ENCODE data around the gene CELSR3. TPM values are rescaled to one million over a fixed set of nuclear protein-coding genes. Genes with fewer than 3 reads are reported as not detected.

Gene CELSR3
- total RNA-seq, 6 donors from 2014 or later, result 0.76 to 10.5 (median 1.5) TPM

- Histone ChIP-seq H3K4me1 (peaks cover 0 to 7% (median 0%) of the 10 kb centered on the region in 4 donors), H3K27ac (no peak overlapping the region), H3K4me3 (no peak overlapping the region), H3K9me3 (no peaks in the 10 kb centered on the region), H3K36me3 (peaks cover 37 to 83% (median 79%) of the 10 kb centered on the region in 4 donors), H3K27me3 (no peaks in the 10 kb centered on the region)
- TF ChIP-seq POLR2A (IDR thresholded peaks at IDR 0.05) (no peak), EP300 (IDR thresholded peaks at IDR 0.05) (no peak), POLR2AphosphoS5 (IDR thresholded peaks at IDR 0.05) (no peak), CTCF (IDR thresholded peaks at IDR 0.05) (no peak)
- ATAC-seq (ENCODE audit: low FRiP score in 2 of 2) (no peak), DNase-seq (peak in 1 of 2 donors; percentile 41)
- WGBS, 2 donors, result 94 to 98% methylated on average over 11 to 19 of the region's 19 CpGs
These were observed 61.7 kb downstream of the CELSR3 start for GRCh38 chr3:48600711-48601621.

GRCh38 chr3:48599509-48600285 lies 63.0 kb downstream of the CELSR3 start:
- WGBS, 2 donors, result 97% methylated on average over 6 to 10 of the region's 12 CpGs
- DNase-seq (peak in 1 of 2 donors; percentile 21), ATAC-seq (ENCODE audit: low FRiP score in 2 of 2) (no peak)
- Histone ChIP-seq H3K4me3 (no peak overlapping the region), H3K36me3 (peaks cover 28 to 72% (median 67%) of the 10 kb centered on the region in 4 donors), H3K9me3 (no peaks in the 10 kb centered on the region), H3K27ac (peak overlapping the region; percentile 59 to 80 (median 69)), H3K4me1 (peaks cover 6 to 16% (median 10%) of the 10 kb centered on the region in 4 donors), H3K27me3 (peaks cover 0 to 4% (median 0%) of the 10 kb centered on the region in 4 donors)
- TF ChIP-seq POLR2A (IDR thresholded peaks at IDR 0.05), result no peak
- TF ChIP-seq CTCF (IDR thresholded peaks at IDR 0.05), result no peak
- no peak for TF ChIP-seq EP300 (IDR thresholded peaks at IDR 0.05)
- no peak for TF ChIP-seq POLR2AphosphoS5 (IDR thresholded peaks at IDR 0.05)

- Histone ChIP-seq H3K4me1 (peaks cover 7 to 20% (median 14%) of the 10 kb centered on the region in 4 donors), H3K9me3 (no peaks in the 10 kb centered on the region), H3K27me3 (peaks cover 0 to 4% (median 0%) of the 10 kb centered on the region in 4 donors), H3K4me3 (no peak overlapping the region), H3K27ac (peak overlapping the region; percentile 59 to 80 (median 69)), H3K36me3 (peaks cover 24 to 66% (median 61%) of the 10 kb centered on the region in 4 donors)
- TF ChIP-seq POLR2AphosphoS5 (IDR thresholded peaks at IDR 0.05) (no peak), CTCF (IDR thresholded peaks at IDR 0.05) (no peak), EP300 (IDR thresholded peaks at IDR 0.05) (no peak), POLR2A (IDR thresholded peaks at IDR 0.05) (no peak)
- 71 to 82% methylated on average over 11 of the region's 11 CpGs for WGBS, 2 donors
- DNase-seq (peak in 1 of 2 donors; percentile 27), ATAC-seq (ENCODE audit: low FRiP score in 2 of 2) (peak in 1 of 2 donors; percentile 1)
These were observed 63.6 kb downstream of the CELSR3 start for GRCh38 chr3:48599077-48599501.

- no peak for TF ChIP-seq CTCF (IDR thresholded peaks at IDR 0.05)
- no peak for TF ChIP-seq POLR2AphosphoS5 (IDR thresholded peaks at IDR 0.05)
- no peak for TF ChIP-seq POLR2A (IDR thresholded peaks at IDR 0.05)
These were observed 64.2 kb downstream of the CELSR3 start for GRCh38 chr3:48598323-48599076.

More at GRCh38 chr3:48598323-48599076, 64.2 kb downstream of the CELSR3 start:
- no peak overlapping the region for H3K4me3 ChIP-seq
- peaks cover 18 to 60% (median 55%) of the 10 kb centered on the region in 4 donors for H3K36me3 ChIP-seq
- H3K27ac ChIP-seq, result peak overlapping the region; percentile 59 to 80 (median 69)
- ATAC-seq (ENCODE audit: low FRiP score in 2 of 2) (no peak), DNase-seq (peak in 1 of 2 donors; percentile 17)
- peaks cover 0 to 4% (median 0%) of the 10 kb centered on the region in 4 donors for H3K27me3 ChIP-seq
- 61 to 83% methylated on average over 3 to 5 of the region's 5 CpGs for WGBS, 2 donors
- H3K9me3 ChIP-seq, result no peaks in the 10 kb centered on the region
- H3K4me1 ChIP-seq, result peaks cover 7 to 20% (median 14%) of the 10 kb centered on the region in 4 donors
